ENCODE measurements around the gene UVSSA.
"Not testable (repeated sequence)": the region's sequence is repeated elsewhere in the genome, so short reads cannot be mapped to it uniquely, and the experiment has no call there.

The UVSSA gene

DNA sequence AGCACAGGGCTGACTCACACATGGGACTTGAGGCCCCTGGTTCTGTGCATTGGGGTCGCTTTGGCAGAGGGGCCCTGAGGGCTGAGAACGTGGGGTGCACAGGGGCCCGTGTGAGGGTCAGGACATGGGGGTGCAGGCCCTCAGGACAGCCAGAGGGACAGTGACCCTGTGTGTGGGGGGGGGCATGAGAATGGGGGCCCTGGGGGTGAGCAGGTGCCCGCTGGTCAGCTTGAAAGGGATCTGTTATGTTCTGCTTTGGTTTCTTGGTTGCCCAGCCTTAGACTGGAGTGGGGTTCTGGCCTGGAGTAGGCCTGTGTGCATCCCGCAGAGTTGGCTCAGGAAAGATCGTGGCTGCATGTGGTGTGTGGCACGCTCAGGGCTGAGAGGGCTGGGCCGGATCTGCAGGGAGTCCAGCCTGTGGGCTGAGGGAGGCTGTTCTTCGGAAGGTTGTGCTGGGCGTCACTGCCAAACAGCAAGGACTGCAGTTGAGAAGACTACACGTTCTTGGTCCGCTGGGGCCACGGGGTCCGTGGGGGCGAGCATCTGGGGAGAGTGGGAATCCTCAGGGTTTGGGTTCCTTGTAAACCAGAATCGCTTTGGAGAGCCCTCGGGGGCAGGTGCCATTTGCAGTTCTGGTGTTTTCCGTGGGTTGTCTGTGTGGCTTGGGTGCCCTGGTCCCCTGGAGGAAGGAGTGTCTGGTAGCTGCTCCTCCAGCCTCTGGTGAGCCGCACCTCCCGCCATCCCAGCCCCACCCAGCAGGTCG, 15.2 kb upstream of the UVSSA start:
- DNase-seq (ENCODE audit: low read depth in 2 of 2) = no peak

DNA sequence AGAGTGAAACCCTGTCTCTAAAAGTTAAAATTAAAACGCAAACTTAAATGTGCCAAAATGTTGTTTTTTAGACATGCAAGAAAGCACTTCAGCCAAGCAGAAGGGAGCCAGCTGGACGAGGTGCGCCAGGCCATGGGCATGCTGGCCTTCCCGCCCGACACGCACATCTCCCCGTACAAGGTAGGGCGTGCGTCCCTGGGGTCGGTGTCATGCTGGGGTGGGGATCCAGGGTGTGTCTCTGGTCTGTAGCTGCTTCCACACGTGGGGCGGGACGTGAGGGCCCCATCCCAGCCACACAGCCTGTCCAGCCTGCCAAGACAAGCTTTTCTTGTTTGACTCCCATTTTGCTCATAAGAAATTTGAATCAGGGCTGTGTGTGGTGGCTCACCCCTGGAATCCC, 14.3 kb upstream of the UVSSA start:
- no peak for DNase-seq (ENCODE audit: low read depth in 2 of 2)

DNA sequence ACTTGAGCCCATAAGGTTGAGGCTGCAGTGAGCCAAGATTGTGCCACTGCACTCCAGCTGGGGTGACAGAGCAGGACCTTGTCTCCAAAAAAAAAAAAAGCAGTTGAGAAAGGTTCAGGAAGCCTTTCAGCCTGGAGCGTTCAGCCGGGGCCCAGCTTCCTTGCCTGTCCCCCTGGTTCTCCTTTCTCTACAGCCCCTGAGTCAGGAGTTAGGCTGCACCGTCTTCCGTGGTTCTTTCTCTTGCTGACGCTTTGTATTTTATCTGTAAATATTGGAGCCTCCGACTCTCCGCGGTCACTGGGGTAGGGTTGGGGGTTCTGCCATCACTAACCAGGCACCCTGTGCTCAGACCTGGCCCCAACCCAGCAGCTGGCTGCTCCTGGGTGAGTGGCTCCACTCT, 13.8 kb upstream of the UVSSA start:
- DNase-seq (ENCODE audit: low read depth in 2 of 2) = no peak

DNA sequence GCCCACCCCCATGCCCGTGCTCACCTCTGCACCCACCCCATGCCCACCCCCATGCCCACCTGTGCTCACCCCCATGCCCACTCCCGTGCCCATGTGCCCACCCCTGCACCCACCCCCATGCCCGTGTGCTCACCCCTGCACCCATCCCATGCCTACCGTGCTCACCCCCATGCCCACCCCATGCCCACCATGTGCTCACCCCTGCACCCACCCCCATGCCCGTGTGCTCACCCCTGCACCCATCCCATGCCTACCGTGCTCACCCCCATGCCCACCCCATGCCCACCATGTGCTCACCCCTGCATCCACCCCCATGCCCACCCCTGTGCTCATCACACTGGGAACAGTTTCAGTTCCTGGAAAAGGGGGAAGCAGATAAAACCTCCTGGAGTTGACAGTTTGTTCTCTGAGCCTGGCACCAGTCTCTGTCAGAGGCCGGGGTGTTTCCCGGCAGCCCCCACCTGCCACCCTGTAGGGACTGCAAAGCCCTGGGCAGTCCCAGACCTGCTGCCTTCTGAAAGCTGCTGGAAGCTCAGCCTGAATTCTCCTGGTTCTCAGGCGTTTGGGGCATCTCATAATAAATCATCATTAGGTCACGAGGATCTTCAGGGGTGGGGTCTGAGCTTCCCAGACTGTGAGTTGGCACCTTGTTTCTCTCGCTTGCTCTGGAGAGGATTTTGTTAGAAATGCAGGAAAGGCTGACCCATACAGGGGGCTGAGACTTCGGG, 13.0 kb upstream of the UVSSA start:
- DNase-seq (ENCODE audit: low read depth in 2 of 2) = not testable (repeated sequence)

DNA sequence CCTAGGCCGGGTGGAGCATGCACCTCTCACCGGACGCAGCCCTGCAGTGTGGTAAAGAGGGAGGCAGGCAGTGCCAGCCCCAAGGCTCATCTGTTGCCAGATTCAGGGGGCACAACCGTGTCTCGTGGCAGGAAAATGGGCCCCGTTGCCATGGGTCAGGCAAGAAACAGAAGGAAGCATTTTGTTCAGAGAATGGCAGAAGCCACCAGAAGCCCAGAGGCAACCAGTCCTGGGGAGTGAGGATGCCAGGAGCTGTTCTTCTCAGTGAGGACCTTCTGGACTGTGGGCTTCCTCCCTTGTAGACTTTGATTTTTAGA, 12.5 kb upstream of the UVSSA start:
- DNase-seq (ENCODE audit: low read depth in 2 of 2) = no peak

DNA sequence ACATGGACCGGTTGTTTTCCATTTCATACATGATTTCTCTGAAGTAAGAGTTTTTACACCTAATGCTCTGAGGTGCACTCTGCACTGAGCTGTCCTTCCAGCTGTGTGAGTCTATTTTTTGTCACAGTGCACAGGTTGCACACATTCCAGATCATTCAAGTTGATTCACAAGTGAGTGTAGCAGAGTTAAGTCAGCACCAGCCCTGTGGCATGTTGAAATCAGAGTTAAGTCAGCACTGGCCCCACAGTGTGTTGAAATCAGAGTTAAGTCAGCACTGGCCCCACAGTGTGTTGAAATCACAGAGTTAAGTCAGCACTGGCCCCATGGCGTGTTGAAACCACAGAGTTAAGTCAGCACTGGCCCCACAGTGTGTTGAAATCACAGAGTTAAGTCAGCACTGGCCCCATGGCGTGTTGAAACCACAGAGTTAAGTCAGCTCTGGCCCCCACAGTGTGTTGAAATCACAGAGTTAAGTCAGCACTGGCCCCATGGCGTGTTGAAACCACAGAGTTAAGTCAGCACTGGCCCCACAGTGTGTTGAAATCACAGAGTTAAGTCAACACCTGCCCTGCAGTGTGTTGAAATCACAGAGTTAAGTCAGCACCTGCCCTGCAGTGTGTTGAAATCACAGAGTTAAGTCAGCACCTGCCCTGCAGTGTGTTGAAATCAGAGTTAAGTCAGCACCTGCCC, 11.7 kb upstream of the UVSSA start:
- not testable (repeated sequence) for DNase-seq (ENCODE audit: low read depth in 2 of 2)

DNA sequence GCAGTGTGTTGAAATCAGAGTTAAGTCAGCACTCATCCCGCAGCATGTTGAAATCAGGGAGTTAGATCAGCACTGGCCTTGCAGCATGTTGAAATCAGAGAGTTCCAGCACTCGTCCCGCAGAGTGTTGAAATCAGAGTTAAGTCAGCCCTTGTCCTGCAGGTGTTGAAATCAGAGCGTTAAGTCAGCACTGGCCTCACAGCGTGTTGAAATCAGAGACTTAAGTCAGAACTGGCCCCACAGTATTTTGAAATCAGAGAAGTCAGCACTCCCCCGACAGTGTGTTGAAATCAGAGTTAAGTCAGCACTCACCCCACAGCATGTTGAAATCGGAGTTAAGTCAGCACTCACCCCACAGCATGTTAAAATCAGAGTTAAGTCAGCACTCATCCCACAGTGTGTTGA, 10.9 kb upstream of the UVSSA start:
- DNase-seq (ENCODE audit: low read depth in 2 of 2) = no peak

DNA sequence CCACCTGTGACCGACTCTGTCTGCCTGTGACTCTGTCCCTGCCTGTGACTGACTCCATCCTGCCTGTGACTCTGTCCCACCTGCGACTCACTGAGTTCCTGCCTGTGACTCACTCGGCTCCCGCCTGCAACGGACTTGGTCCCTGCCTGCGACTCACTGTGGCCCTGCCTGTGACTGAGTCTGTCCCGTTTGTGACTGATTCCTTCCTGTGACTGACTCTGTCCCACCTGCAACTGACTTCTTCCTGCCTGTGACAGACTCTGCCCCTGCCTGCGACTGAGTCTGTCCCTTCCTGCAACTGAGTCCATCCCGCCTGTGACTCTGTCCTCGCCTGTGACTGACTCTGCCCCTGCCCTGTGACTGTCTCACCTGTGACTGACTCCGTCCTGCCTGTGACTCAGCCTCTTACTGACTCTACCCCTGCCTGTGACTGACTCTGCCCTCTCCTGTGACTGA, 9.6 kb upstream of the UVSSA start:
- DNase-seq (ENCODE audit: low read depth in 2 of 2) = peak; percentile 56 to 81

DNA sequence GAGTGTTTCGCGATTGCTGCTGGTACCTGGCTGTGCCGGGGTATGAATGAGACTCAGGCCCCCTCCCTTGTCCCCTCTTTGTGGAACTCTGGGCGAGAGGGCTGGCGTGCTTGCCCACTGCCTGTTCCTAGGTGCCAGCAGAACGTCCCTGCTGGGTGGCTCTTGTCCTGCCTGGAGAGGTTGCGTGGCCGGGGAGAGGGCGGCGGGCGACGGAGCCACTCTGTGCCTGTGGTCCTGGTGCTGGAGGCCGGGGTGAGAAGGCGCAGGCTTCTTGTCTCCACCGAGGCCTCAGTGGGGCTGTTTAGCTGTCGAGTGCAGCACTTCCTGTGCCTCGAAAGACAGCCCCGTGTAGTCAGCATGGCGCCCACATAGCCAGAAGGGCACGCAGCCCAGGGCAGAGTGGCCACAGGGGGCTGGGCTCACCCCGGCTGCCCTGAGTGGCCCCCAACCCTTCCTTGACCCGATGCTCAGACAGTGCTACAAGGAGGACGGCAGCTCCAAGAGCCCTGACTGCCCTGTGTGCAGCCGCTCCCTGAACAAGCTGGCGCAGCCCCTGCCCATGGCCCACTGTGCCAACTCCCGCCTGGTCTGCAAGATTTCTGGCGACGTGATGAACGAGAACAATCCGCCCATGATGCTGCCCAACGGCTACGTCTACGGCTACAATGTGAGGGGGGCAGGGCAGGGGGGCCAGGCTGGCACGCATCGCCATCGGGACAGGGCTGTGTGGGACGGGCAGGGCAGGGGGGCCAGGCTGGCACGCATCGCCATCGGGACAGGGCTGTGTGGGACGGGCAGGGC, 8.9 kb upstream of the UVSSA start:
- no peak for DNase-seq (ENCODE audit: low read depth in 2 of 2)

DNA sequence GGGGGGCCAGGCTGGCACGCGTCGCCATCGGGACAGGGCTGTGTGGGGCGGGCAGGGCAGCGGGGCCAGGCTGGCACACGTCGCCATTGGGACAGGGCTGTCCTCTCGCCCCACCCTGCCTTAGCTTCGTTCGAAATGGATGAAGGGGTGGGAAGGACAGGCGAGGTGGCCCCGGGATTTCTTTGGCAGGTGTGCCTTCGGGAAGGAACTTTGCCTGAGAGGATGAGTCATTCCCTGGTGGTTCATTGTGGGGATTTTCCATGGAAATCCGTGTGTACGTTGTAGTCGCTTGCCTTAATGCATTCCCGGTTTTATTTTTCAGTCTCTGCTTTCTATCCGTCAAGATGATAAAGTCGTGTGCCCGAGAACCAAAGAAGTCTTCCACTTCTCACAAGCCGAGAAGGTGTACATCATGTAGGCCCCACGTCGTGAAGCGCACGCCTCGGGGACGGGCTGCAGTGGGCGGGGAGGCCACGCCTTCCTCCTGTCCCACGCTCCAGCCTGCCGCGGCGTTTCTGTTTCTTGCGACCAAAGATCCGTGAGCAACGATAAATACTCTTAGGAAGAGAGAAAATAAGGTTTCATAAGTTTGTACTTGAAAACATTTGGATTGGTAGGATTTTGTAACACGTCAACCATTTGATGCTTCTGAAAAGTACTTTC, 8.1 kb upstream of the UVSSA start:
- no peak for DNase-seq (ENCODE audit: low read depth in 2 of 2)

DNA sequence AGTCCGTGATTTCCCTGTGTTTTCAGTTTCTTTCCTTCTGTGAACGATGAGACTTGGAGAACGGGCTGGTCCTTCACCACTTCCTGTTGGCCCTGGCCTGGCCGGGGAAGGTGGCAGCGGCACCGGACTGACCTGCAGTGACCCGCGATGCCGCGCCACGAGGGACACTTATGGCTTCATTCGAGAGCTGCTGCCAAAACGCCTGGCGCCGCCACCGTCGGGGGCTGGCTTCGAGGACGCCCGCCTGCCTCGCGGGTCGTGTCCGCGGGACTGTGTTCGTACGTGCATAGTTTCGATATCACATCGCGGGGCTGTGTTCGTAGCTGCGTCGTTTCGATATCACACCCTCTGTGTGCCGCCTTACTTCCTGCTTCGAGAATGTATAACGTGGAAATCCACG, 7.5 kb upstream of the UVSSA start:
- DNase-seq (ENCODE audit: low read depth in 2 of 2) = no peak

DNA sequence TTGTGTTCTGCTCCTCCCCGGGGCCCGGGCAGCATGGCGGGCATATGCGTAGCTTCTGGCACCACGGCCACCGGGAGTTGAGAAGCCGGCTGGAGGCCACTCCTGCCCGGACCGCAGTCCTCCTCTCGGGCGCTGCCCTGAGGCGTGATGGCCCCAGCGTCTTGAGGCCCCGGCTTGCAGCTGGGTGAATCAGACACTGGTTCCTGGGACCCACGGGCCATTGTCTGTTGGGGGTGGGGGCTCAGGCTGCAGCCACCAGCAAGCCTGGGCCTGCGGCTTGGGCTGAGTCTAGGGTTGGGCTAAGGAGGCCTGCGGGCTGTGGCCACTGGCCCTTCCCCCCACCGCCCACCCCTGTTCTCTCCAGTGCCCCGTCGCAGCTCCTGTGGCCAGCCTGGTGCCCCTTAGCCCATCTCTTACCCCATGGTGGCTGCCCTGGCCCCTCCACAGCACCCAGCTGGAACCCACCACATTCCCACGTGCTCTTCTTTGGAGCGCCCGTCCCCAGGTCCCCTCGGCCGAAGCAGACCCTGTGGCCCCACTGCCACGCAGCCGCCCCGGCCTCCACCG, 6.7 kb upstream of the UVSSA start:
- no peak for DNase-seq (ENCODE audit: low read depth in 2 of 2)

DNA sequence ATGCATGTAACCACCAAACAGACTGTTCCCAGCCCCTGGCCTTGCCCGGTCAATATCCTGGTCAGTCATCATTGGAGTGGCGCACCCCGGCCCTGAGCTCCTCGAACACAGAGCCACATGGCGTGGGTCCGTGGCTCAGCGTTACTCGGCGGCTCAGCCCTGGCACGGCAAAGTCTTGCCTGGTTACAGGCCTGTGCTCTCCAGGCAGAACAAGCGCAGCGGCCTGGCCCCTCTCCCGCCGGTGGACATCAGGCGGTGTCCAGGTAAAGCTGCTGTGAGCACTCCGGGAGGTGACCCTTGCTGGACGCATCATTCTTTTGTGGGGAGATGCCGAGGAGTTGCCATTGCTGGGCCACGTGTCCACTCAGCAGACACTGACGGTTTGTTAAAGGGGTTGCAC, 6.1 kb upstream of the UVSSA start:
- DNase-seq (ENCODE audit: low read depth in 2 of 2) = no peak

DNA sequence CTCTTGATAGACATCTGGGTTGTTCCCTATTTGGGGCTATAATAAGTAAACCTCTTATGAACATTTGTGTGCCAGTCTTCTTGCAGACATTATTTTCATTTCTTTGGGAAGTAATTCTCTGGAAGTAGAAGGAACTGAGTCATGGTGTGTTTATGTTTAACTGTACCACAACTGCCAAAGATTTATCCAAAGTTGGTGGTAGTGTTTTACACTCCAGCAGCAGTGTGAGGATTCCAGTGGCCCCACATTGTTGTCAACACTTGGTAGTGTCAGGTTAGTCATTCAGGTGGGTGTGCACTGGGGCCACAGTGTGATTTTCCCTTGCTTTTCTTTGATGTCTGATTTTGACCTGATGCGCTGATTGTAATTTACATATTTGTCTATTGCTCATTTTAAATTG, 5.0 kb upstream of the UVSSA start:
- DNase-seq (ENCODE audit: low read depth in 2 of 2) = no peak

DNA sequence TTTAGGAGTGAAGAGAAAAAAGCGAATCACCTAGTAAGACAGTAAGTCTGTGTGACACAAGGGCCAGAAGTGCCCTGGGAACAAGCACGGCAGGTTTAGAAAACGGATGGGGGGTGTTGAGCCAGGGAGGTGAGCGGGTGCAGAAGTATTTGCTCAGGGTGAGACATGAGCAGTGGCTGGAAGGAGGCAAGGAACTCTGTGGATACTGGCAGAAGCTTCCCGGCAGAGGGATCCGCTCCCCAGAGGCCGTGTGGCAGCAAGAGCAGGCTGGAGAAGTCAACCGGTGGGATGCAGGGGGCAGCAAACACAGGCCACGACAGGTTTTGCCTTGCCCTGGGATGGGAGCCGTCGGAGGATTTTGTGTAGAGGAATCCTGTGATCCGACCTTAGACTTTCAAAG, 2.3 kb upstream of the UVSSA start:
- no peak for DNase-seq (ENCODE audit: low read depth in 2 of 2)

DNA sequence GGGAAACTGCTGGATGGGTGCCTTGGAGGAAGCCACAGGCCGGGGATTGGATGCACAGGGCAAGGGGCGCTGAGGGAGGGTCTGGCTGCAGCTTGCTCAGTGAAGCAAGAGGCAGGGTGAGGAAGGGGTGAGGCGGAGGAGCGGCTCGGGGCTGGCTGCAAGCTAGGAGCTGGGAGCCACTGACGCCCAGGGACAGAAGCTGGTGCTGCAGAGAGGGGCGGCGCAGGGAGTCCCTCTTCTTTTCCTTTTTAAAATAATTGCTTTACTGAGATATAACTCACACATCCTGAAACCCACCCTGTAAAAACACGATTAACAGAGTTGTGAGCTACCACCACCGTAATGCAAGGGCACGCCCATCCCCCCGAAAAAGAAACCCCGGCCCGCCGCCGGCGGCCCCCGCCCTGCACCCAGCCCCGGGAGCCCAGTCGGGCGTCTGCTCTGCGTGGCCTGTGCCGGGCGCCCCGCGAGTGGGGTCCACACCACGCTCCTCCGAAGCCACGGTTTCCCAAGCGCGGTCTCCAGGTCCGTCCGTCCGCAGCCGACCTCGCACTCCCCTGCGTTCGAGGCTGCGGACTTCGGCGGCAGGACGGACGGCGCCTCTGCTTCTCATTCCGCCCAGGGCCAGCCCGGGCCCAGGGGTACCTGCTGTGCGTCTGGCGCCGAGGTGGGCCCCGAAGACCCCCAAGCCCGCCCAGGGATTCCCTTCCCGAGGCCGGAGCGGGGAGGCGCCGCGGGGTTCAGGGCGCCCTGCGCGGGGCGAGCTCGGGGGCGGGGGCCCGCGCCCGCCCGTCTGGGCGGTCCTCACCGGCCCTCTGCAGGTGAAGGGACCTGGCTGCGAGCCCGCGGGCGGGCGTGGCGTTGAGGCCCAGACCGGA, 866 bp upstream of the UVSSA start:
- DNase-seq (ENCODE audit: low read depth in 2 of 2) = no peak

DNA sequence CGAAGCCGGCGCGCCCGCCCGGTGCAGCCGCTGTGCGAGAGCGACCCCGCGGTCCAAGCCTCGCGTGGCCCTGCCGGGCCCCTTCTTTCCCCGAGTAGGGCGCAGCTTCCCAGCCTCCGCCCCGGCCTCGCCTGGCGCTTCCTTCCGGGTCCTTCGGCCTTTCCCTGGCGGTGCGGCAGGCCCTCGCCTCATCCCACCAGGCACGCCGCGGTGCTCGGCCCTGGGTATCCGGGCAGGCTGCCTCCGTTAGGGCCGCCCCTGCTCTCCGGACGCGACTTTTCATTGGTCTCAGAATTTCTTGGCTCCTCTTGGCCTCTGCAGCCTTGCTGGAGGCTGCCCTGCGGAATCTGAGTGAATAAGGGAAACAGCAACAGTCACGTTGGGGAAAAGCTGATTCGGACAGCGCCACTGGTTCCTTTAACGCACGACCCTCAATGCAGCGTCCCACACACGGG, 429 bp downstream of the UVSSA start:
- peak; percentile 37 to 38 for DNase-seq (ENCODE audit: low read depth in 2 of 2)

DNA sequence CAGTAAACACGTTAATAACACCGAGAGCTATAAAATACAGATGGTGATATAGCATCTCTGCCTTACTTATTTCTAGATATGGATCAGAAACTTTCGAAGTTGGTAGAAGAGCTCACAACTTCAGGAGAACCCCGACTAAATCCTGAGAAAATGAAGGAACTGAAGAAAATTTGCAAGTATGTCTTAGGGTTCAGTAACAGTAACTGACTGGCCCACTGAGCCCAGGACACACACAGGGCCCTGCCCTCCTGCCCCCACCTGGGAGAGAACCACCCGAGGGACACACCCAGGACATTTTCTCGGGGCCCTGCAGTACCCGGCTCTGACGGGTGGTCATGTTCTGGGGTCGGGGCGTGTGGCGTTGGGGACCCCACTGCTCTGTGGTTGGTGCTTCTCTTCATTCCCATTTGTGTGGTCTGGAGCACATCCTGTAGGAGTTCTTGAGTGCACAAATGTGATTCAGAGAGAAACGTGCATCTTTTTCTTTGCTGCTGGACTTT, 1.1 kb downstream of the UVSSA start:
- no peak for DNase-seq (ENCODE audit: low read depth in 2 of 2)

DNA sequence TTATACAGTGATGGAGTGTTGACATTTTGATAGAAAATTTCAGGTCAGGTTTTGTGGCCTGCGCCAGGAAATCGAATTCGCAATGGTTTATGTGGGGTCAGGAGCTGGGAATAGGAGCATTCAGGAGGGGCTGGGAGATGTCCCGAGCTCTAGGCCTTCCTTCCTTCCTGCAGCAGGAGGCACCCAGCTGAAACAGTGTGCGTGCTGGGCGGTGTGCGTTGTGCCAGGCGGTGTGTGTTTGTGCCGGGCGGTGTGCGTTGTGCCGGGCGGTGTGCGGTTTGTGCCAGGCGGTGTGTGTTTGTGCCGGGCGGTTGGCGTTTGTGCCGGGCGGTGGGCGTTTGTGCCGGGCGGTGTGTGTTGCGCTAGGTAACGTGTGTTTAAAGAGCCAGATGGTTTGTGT, 1.7 kb downstream of the UVSSA start:
- DNase-seq (ENCODE audit: low read depth in 2 of 2) = no peak
